NCI-H1417 treated with DMSO at 0.1 percent for 48 hours (cell line): ENCODE measurements around the gene B4GALNT4.
"Not testable (repeated sequence)": the region's sequence is repeated elsewhere in the genome, so short reads cannot be mapped to it uniquely, and the experiment has no call there.

ENCODE experiments used
- DNase-seq: peaks from one replicate; lab custom pipeline; 2025; lab: John Stamatoyannopoulos, UW

Gene B4GALNT4

DNA sequence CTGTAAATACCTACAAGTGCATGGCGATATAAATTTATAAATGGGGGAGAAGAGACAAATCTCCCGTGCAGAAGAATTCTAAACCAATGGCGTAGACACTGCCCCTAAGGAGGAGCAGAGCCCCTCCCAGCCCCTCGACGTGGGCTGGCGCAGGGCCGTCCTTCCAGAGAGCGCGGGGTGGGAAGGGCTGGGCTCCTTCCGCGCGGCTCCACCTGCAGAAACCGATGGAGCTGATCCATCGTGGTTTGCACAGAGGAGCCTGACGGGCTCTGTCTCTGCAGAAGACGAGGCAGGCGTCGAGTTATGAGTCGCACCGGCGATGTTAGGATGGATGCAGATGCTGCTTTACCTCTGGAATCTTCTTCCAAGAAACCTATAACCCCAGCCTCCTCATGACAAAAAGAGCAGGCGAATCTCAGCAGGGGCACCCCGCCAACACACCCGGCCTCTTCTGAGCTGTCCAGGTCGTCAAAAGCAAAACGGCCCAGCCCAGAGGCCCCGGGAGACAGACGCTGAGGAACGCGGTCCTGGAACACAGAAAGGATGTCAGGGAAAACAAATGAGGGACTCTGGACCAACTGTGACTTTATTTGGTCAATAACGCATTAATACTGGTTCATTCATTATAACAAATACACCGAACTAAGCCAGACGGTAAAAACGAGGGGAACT lies 11.0 kb upstream of the B4GALNT4 start:
- DNase-seq: no peak

DNA sequence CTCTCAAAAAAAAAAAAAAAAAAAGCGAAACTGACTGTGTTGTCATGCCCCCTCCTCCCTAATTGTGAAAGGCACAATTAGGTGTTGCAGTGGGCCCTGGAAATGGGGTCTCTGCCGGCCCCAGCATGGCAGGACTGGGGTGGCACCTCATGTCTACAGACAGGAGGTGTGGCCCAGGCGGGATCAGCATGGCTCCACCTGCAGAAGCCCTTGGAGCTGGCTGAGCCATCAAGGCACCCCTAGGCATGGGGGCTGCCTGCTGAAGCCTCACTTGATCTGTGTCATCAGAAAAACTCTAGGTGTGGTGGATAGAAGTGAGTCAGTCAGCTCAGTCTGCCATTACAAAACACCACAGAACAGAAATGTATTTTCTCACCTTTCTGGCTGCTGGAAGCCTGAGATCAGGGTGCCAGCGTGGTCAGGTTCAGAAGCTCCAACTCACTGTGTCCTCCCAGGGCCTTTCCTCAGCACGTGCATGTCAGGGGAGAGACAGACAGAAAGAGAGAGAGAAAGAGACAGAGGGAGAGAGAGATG lies 10.1 kb upstream of the B4GALNT4 start:
- DNase-seq: no peak

DNA sequence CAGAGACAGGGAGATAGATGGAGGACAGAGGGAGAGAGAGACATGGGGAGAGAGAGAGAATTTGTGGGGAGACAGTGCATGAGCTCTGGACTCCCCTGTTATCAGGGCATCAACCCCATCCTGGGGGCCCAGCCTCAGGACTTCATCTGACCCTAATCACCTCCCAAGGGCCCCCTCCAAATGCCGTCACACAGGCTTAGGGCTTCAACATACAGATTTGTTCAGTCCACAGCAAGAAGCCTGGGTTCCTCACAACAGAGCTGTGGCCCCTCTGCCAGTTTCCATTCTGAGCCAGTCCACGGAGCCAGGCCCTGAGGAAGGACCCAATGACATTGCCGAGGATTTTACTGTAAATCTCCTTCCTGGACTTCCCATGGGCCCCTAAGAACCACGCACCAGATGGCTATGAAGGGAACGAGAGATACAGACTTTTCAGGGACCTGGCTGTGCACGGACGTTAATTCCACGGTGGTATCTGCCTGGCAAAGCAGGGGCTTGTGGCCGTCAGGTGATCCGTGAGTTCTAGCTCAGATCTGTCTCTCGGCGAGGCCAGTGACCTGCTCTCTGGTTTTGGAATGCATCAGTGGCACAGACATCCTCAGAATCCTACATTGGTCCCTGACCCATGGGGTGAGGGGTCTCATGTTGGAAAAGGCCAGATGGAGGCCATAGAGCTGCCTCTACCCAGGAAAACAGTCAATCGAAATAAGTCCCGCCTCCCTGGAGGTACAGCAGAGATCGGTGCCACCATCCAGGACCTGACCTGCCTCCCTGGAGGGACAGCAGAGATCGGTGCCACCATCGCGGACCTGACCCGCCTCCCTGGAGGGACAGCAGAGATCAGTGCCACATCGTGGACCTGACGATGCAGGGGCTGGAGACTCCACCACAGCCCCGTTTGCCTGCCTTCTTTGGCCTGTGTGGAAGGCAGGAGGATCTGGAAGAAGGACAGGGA lies 8.7 kb upstream of the B4GALNT4 start:
- DNase-seq: no peak

DNA sequence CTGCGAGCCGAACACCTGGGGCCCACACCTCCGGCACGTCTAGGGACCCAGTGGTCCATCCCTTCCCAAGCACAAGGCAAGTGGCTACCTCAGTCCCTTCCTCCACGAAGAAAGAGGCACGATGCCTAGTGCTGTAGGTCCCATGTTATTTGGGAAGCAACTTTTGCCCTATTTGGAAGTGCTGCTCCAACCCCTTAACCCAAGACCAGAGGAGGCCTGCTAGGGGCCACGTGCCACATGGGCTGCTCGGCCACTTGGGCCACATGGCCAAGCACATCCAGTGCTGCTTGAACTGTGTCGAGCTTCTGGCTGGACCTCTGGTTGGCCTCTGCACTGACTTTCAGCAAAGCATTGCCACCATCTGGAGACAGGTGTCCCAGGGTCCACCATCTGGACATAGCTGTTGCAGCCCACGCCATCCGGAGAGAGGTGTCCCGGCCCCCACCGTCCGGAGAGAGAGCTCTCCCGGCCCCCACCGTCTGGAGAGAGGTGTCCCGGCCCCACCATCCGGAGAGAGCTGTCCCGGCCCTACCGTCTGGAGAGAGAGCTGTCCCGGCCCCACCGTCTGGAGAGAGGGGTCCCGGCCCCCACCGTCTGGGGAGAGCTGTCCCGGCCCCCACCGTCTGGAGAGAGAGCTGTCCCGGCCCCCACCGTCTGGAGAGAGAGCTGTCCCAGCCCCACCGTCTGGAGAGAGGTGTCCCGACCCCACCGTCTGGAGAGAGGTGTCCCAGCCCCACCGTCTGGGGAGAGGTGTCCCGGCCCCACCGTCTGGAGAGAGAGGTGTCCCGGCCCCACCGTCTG lies 6.5 kb upstream of the B4GALNT4 start:
- DNase-seq: no peak

DNA sequence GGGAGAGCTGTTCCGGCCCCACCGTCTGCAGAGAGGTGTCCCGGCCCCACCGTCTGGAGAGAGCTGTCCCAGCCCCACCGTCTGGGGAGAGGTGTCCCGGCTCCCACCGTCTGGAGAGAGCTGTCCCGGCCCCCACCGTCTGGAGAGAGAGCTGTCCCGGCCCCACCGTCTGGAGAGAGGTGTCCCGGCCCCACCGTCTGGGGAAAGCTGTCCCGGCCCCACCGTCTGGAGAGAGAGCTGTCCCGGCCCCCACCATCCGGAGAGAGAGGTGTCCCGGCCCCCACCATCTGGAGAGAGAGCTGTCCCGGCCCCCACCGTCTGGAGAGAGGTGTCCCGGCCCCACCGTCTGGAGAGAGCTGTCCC lies 5.9 kb upstream of the B4GALNT4 start:
- not testable (repeated sequence) for DNase-seq

DNA sequence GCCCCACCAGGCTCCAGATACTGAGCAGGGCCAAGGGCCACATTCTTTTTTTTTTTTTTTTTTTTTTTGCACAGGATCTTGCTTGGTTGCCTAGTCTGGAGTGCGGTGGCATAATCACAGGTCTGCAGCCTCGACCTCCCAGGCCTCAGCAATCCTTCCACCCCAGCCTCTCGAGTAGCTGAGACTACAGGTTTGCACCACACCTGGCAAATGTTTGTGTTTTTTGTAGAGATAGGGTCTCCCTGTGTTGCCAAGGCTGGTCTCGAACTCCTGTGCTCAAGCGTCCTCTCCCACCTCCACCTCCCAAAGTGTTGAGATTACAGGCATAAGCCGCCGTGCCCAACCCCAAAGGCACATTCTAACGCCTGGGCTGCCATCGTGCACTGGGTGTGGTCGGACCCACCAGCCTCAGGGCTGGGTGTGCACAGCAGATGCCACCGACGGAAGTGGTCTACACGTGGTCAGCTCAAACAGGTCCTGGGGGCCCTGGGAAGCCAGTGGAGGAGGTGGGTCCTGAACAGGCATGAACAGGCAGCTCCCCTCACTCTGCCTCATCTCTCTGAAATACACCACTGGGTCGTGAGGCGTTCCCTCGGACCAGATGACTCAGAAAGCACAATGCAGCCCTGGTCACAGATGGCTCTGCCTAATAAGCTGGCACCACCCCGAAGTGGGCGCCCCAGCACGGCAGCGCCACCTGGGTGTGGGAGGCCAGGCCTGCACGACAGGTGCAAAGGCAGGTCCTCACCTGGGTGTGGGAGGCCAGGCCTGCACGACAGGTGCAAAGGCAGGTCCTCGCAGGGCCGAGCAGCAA lies 5.1 kb upstream of the B4GALNT4 start:
- DNase-seq: no peak

DNA sequence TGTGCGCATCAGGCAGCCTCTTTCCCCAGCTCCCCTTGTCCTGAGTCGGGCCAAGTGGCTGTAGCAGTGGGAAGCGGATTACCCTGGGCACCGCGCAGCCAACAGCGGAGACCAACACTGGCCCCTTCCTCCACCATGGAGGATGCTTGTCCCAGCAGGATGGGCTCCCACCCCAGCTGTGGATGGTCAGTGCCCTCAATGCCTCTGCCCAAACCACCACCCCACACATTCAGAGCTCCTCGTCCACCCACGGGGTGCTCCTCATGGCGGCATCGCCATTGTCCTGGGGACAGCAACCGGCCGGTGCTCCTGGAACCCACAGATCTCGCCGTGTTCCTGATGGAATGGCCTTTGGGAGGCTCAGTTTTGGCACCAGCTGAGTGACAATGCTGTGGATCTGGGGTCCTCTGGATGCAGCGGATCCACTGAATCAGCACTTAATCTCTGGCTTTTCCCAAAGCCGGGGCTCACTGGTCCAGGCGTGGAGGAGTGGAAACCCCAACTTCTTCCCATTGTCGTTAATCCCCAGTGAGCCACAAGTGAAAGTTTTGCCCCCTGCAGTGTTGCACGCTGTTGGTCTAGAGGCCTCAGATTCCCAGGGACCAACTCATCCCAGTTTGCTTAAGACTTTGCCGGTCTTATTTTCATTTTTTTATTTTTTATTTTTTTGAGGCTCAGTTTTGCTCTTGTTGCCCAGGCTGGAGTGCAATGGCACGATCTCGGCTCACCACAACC lies 4.1 kb upstream of the B4GALNT4 start:
- DNase-seq: no peak

DNA sequence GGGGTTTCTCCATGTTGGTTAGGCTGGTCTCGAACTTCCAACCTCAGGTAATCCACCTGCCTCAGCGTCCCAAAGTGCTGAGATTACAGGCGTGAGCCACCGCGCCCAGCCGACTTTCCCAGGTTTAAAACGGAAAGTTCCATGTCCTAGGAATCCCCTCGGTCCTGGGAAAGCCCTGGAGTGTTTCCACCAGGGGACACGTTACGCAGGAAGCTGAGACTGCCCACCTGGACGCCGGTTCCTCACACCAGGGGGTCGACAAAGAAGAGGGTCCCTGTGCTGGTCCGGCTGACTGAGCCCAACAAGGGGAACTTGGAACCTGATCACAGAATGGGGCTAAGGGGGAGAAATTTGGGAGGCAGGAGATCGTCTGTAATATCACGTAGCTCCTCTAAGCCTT lies 3.5 kb upstream of the B4GALNT4 start:
- no peak for DNase-seq

DNA sequence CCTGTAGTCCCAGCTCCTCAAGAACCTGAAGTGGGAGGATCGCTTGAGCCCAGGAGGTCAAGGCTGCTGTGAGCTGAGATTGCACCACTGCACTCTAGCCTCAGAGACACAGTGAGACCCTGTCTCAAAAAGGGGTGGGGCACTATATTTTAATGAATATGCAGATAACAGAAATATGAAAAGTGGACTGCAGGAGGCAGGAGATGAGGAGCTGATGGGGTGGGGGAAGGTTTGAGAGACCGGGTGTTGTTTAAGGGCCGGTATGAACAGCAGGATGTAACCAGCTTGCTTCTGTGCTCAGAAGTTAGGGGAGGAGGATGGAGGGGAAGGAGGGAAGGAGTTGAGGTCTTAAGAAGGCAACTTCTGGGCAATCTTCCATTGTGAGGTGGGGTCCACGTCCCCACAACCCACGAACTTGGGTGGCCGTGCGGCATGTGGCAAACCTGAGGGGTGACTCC lies 1.3 kb upstream of the B4GALNT4 start:
- no peak for DNase-seq

DNA sequence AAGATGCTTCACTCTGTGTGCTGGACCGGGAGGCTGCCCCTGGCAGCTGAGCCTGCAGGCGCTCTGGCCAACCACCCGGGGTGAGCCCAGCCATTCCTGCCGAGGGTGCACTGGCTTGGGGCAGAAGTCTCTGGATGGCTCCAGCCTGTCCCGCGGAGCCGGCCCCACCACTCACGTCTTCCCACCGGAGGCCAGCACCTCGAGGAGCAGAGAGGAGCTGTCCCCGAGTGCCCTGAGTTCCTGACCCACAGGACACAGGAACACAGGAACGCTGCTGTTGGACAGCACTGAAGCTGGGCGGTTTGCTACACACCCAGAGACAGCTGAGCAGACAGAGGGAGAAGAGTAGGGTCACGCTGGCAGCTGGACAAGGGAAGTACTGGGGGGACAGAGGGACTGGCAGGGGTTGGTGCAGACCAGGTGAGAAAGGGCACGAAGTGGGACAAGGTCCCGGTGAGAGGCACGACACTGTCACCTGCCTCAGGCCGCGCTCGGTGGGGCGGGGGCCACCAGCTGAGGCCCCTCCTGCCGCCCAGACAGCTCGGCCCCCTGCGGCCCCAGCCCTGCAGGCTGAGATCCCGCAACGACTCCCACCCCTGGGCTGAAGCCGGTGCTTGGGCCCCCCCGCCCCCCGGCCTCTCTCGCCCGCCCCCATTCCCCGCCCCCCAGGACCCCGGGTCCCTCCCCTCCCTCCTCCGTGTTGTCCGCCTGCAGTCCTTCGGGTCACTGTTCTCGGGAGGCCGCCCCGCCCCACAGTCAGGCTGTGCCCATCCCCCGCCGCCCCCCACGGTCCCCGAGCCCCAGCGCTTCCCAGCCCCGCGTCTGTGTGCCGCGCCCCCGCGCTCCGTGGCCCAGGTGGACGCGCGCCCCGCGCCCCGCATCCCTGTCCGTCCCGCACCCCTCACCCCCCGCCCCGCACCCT lies 624 bp upstream of the B4GALNT4 start:
- no peak for DNase-seq

DNA sequence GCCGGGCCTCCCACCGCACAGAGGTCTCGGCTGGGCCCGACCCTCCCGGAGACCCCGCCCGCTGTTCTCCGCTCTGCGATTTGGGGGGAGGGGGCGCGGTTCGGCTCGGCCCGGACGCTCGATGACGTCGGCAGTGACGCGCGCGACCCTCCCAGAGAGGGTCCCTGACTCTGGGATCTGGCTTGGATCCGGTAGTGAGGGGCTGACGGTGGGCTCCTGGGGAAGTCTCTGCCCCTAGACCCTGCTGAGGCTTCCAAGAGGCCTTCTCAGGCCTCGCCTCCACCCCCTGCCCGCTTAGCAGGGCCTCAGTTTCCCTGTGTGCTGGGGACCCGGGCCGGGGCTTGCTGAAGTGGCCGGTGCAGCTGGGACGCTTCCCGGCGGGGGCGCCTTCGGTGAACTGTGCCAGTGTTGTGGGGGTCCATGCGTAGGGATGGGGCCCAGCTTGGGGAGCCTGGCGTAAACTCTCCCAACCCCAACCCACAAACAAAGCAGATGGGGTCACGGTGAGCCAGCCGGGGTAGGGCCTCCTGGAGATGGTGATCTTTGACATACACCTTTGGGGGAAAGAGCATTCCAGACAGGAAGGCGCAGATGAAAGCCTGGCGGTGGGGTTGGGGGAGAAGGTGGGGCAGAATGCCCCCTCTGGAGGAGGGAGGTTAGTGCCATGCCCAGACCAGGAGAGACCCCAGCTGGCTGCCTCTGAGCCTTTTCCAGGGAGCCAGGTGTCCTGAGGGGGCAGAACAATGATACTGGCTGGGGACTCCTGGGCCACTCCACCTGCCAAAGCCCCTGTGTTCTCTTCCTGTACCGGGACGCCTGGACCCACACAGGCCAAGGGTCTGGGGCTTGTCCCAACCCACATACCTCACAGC lies 1.0 kb downstream of the B4GALNT4 start:
- DNase-seq: no peak

DNA sequence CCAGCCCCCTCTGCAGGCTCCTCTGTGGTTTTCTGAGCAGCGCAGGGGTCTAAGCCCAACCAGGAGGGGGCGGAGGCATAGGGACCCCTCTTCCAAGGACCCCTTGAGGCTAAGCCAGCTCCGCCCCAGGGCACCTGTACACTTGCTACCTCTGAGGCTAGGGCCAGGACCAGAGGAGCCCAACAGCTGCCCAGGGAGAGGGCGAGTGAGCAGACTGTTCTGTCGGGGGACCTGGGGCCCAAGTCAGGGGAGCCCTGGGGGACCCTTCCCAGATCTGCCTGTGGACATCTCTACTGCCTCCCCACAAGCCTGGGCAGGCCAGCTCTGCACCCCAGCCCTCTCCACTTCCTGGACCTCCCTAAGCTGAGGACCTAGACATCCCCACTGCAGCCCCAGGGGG lies 1.8 kb downstream of the B4GALNT4 start:
- DNase-seq: no peak

DNA sequence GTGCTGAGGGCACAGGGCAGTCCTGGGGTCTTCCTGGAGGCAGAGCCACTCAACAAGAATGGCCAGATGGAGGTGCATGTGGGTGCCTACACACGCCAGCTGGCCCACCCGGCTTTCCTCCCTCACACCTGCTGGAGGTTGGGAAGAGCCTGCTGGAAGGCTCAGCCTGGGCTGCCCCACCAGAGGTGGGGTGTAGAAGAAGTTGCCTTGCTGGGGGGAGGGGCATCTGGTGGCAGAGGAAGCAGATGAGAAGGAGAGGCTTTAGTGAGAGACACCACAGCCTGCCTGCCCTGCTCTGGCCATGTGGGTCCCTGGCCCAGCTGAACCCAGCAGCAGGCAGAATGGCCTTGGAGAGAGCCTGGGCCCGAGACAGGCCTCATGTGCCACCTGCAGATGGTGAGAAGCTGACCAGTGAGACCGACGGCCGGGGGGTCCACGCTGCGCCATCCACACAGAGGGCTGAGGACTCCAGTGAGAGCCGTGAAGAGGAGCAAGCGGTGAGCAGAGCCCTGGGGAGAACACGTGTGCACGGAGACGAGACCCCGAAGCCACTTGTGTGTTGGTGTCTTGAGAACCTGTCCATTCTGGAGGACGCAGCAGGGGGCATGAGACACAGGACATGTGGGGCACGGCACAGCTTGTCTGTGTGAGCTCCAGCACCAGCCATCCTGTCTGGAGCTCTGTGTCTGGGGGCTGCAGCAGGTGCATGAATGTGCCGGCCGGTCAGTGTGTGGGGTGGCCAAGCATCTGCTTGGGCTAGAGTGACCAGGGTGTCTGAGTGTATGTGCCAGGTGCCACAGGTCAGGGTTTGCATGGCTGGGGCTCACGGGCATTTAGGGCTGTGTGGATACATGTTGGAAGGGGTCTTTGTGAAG lies 2.7 kb downstream of the B4GALNT4 start:
- no peak for DNase-seq

DNA sequence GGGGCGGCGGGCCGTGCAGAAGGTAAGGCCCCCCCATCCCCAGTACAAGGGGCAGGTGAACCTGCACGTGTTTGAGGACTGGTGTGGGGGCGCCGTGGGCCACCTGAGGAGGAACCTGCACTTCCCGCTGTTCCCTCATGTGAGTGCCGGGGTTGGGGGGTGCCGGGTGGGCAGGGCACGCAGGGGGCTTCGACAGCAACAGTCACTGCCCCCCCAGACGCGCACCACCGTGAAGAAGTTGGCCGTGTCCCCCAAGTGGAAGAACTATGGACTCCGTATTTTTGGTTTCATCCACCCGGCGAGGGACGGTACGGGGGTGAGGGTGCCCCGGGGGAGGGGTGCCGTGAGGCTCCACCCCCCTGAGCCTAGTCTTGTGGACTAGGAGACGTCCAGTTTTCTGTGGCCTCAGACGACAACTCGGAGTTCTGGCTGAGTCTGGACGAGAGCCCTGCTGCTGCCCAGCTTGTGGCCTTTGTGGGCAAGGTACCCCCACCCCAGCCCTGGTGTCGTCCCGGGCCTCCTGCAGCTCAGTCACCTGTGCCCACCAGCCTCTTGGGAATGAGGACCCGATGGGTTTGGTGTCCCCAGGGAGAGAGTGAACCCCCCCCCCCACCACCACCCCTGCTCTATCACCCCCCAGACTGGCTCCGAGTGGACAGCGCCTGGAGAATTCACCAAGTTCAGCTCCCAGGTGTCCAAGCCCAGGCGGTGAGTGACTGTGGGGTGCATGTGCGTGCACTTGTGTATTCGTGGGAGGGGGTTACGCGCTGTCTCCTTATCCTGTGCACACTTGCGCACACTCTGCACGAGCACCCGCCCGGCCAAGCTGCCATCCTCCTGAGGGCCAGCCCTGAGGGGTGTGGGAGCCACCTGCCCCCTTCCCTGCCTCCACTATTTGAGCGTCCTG lies 3.8 kb downstream of the B4GALNT4 start:
- DNase-seq: no peak

DNA sequence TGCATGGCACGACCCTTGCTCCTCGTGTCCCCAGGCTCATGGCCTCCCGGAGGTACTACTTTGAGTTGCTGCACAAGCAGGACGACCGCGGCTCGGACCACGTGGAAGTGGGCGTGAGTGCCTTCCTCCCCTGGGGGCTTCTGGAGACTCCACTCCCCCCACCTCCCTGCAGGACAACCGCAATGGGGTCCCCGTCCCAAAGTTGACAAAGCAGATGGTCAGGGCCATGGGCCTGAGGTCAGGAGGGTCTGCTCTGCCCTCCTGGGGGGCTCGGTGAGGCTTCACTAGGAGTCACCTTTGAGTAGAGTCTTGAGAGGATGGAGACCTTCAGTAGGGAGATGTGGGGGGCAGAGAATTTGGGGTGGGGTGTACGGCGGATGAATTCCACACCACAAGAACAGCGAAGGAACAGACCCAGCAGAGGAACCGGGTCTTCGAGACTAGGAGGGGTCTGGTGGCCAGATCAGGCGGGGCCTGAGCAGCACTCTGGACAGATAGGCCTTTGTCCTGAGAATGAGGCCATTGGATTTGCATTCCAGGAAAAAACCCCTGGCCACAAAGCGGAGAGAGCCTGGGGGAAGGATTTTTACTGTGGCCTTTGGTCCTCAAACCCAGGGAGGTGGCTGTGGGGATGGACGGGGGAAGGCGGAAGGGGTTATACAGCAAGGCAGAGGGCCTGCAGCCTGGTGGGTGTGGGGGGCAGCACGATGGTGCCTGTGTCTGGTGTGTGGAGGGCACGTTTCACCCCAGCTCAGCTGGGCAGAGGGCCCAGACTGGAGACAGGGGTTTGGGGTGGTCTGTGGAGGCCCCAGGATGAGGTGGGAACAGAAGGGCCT lies 4.6 kb downstream of the B4GALNT4 start:
- DNase-seq: no peak
